Peyer's patch (tissue), 4 donors: ENCODE data around the gene EBI3. TPM values are rescaled to one million over a fixed set of nuclear protein-coding genes. Genes with fewer than 3 reads are reported as not detected.
"Not testable (repeated sequence)": the region's sequence is repeated elsewhere in the genome, so short reads cannot be mapped to it uniquely, and the experiment has no call there.

Experiments used
- DNase-seq, 3 donors: peaks; one replicate each; pipeline ENCODE4 v3.0.0-alpha.2; 2017 to 2019
- H3K27ac ChIP-seq, 4 donors: fragments of 200-600 bp; sonication (generic); one replicate each; pipeline ENCODE4 v1.5.1; 2016 to 2019
- H3K27me3 ChIP-seq, 2 donors: fragments of 200-600 bp; sonication (generic); one replicate each; pipeline ENCODE4 v1.5.1; 2019
- H3K36me3 ChIP-seq, 3 donors: fragments of 200-600 bp; sonication (generic); one replicate each; pipeline ENCODE4 v1.5.1; 2016 to 2019
- H3K4me1 ChIP-seq, 4 donors: fragments of 200-600 bp; sonication (generic); one replicate each; pipeline ENCODE4 v1.5.1; 2016 to 2019
- H3K4me3 ChIP-seq, 4 donors: fragments of 200-600 bp; sonication (generic); 1 replicate in 3 of 4; 2 replicates in 1 of 4; pipeline ENCODE4 v1.5.1; 2016 to 2019; ENCODE audit warnings: mild to moderate bottlenecking in 1 of 4
- H3K9me3 ChIP-seq, 4 donors: fragments of 200-600 bp; sonication (generic); one replicate each; pipeline ENCODE4 v1.5.1; 2016 to 2019; ENCODE audit warnings: mild to moderate bottlenecking in 1 of 4
- CTCF ChIP-seq, 6 experiments: fragments of 450-650 bp in 4 of 6; fragments of 200-600 bp in 2 of 6; sonication (generic) in 1 of 6; IDR thresholded peaks; one replicate each; pipeline ENCODE4 v1.5.1; 2017 to 2019; ENCODE audit warnings: antibody characterized with exemption in 6 of 6, mild to moderate bottlenecking in 3 of 6, moderate library complexity in 1 of 6
- POLR2A ChIP-seq, 2 donors: fragments of 450-650 bp; IDR thresholded peaks; one replicate each; pipeline ENCODE4 v1.5.1; 2017; ENCODE audit warnings: antibody characterized with exemption in 2 of 2, mild to moderate bottlenecking in 2 of 2, moderate library complexity in 2 of 2
- total RNA-seq, 4 donors: library from RNA; depleted of rRNA; stranded (reverse); fragments of >200 nt; gene quantifications; one replicate each; pipeline ENCODE4 v1.1.0, GENCODE V29; 2016

Gene EBI3
- total RNA-seq, 4 donors from 2014 or later, result 1.4 to 12.4 (median 1.9) TPM; not detected in 1

- Histone ChIP-seq H3K4me1 (no peaks in the 10 kb centered on the region), H3K36me3 (no peaks in the 10 kb centered on the region), H3K9me3 (no peaks in the 10 kb centered on the region), H3K27ac (no peak overlapping the region), H3K27me3 (no peaks in the 10 kb centered on the region), H3K4me3 (no peak overlapping the region)
- no peak for TF ChIP-seq CTCF (IDR thresholded peaks at IDR 0.05)
- TF ChIP-seq POLR2A (IDR thresholded peaks at IDR 0.05), result no peak
- no peak for DNase-seq
Measured at GRCh38 chr19:4234862-4235201, 5.5 kb downstream of the EBI3 start.

- DNase-seq, H3K27me3 ChIP-seq, H3K27ac ChIP-seq, H3K9me3 ChIP-seq, H3K36me3 ChIP-seq, H3K4me1 ChIP-seq, H3K4me3 ChIP-seq: not testable (repeated sequence)
Measured at GRCh38 chr19:4237510-4237909, 8.2 kb downstream of the EBI3 start.

- Histone ChIP-seq H3K9me3 (peaks cover 0 to 5% (median 0%) of the 10 kb centered on the region in 4 donors), H3K4me1 (no peaks in the 10 kb centered on the region), H3K27me3 (no peaks in the 10 kb centered on the region), H3K36me3 (no peaks in the 10 kb centered on the region), H3K4me3 (no peak overlapping the region), H3K27ac (no peak overlapping the region)
- DNase-seq, result no peak
- TF ChIP-seq POLR2A (IDR thresholded peaks at IDR 0.05) (no peak), CTCF (IDR thresholded peaks at IDR 0.05) (no peak)
Measured at GRCh38 chr19:4238831-4239230, 9.5 kb downstream of the EBI3 start.

GRCh38 chr19:4241824-4242430 is 12.6 kb downstream of the EBI3 start:
- H3K4me3 ChIP-seq, result no peak overlapping the region
- DNase-seq, result no peak
- TF ChIP-seq CTCF (IDR thresholded peaks at IDR 0.05) (no peak), POLR2A (IDR thresholded peaks at IDR 0.05) (no peak)
- peaks cover 0 to 5% (median 0%) of the 10 kb centered on the region in 4 donors for H3K4me1 ChIP-seq
- peak overlapping the region in 1 of 4 donors; percentile 39 for H3K27ac ChIP-seq
- H3K9me3 ChIP-seq, result peaks cover 0 to 5% (median 0%) of the 10 kb centered on the region in 4 donors
- H3K36me3 ChIP-seq, result no peaks in the 10 kb centered on the region
- no peaks in the 10 kb centered on the region for H3K27me3 ChIP-seq

GRCh38 chr19:4245938-4246337 is 16.6 kb downstream of the EBI3 start:
- peaks cover 0 to 22% (median 0%) of the 10 kb centered on the region in 3 donors for H3K36me3 ChIP-seq
- H3K27ac ChIP-seq, H3K27me3 ChIP-seq, H3K4me3 ChIP-seq, DNase-seq, H3K4me1 ChIP-seq, H3K9me3 ChIP-seq: not testable (repeated sequence)

- Histone ChIP-seq H3K4me3 (peak within 1 kb of the TSS; percentile 52 to 75 (median 60)), H3K27me3 (no peaks in the 10 kb centered on the region), H3K4me1 (peaks cover 0 to 10% (median 4%) of the 10 kb centered on the region in 4 donors), H3K36me3 (peaks cover 0 to 32% (median 0%) of the 10 kb centered on the region in 3 donors), H3K27ac (peak within 1 kb of the TSS; percentile 85 to 96 (median 93)), H3K9me3 (no peaks in the 10 kb centered on the region)
- TF ChIP-seq CTCF (IDR thresholded peaks at IDR 0.05) (peak in 5 of 6 experiments; percentile 33 to 52 (median 42)), POLR2A (IDR thresholded peaks at IDR 0.05) (peak in 1 of 2 donors; percentile 75)
- DNase-seq, result peak; percentile 98 to 99 (median 99)
Measured at GRCh38 chr19:4246767-4247593, 17.7 kb downstream of the EBI3 start, which contains the start of gene YJU2. Gene YJU2, plus strand, starts transcription at chr19:4247080. Its CDS starts 67 bp downstream, at chr19:4247147.
